ENCODE measurements around the gene RIC8B. TPM values are rescaled to one million over a fixed set of nuclear protein-coding genes. Genes with fewer than 3 reads are reported as not detected.
A peak's percentile ranks its signal among the peaks of the same experiment; 100 is the strongest.
"Not testable (repeated sequence)": the region's sequence is repeated elsewhere in the genome, so short reads cannot be mapped to it uniquely, and the experiment has no call there.

RIC8B gene
- polyA plus RNA-seq, 1 donor, result 13.9 TPM

DNA sequence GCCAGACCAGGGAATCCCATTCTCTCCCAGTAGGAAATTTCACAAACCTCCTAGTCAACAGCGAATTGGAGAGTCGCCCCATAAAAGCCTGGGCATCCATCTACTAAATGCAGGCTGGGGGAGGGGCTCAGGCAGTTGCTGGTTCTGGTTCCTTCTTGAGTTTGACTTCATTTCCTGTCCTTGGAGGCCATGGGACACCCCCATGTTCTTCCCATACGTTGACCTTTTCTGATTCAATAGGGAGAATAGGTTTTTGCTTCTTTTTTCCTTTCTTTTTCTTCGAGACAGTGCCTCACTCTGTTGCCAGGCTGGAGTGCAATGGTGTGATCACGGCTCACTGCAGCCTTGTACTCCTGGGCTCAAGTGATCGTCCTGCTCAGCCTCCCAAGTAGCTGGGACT, 137.1 kb downstream of the RIC8B start:
- Histone ChIP-seq H3K9me3 (ENCODE audit: control insufficient read depth, low read depth, low read length) (no peaks in the 10 kb centered on the region), H3K36me3 (ENCODE audit: control insufficient read depth, insufficient read depth, low read length) (no peaks in the 10 kb centered on the region), H3K4me1 (ENCODE audit: control insufficient read depth, insufficient read depth, low read length) (no peaks in the 10 kb centered on the region), H3K27me3 (ENCODE audit: control insufficient read depth, insufficient read depth, low read length) (no peaks in the 10 kb centered on the region), H3K27ac (ENCODE audit: low read length) (no peak overlapping the region), H3K4me3 (ENCODE audit: low read length) (no peak overlapping the region)
- DNase-seq, result no peak
- WGBS (ENCODE audit: insufficient coverage, low lambda C conversion rate), result 80% methylated on average over 1 of the region's 6 CpGs

DNA sequence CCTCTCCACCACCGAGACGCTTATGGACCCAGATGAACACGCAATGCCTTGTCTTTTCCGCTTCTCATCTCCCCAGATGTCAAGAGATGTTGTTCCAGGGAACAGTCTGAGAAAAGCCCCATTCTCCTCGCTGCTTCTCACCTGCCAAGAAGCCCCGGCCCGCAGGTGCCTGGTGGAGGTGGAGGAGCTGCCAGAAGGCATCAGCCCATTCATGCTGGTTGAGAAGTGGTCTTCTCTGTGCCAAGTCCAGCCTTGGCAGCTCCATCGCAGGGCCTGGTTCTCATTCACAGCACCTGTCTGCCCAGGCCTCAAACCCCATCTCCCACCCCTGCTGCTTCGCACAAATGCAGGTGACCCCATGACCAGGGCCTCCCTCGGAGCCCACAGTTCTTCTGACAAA, 139.0 kb downstream of the RIC8B start:
- no CpG with 5 or more reads among the region's 10 CpGs for WGBS (ENCODE audit: insufficient coverage, low lambda C conversion rate)
- H3K4me1 ChIP-seq (ENCODE audit: control insufficient read depth, insufficient read depth, low read length), result no peaks in the 10 kb centered on the region
- no peak for DNase-seq
- H3K36me3 ChIP-seq (ENCODE audit: control insufficient read depth, insufficient read depth, low read length), result no peaks in the 10 kb centered on the region
- no peak overlapping the region for H3K27ac ChIP-seq (ENCODE audit: low read length)
- no peaks in the 10 kb centered on the region for H3K27me3 ChIP-seq (ENCODE audit: control insufficient read depth, insufficient read depth, low read length)
- H3K4me3 ChIP-seq (ENCODE audit: low read length), result no peak overlapping the region
- H3K9me3 ChIP-seq (ENCODE audit: control insufficient read depth, low read depth, low read length), result no peaks in the 10 kb centered on the region

DNA sequence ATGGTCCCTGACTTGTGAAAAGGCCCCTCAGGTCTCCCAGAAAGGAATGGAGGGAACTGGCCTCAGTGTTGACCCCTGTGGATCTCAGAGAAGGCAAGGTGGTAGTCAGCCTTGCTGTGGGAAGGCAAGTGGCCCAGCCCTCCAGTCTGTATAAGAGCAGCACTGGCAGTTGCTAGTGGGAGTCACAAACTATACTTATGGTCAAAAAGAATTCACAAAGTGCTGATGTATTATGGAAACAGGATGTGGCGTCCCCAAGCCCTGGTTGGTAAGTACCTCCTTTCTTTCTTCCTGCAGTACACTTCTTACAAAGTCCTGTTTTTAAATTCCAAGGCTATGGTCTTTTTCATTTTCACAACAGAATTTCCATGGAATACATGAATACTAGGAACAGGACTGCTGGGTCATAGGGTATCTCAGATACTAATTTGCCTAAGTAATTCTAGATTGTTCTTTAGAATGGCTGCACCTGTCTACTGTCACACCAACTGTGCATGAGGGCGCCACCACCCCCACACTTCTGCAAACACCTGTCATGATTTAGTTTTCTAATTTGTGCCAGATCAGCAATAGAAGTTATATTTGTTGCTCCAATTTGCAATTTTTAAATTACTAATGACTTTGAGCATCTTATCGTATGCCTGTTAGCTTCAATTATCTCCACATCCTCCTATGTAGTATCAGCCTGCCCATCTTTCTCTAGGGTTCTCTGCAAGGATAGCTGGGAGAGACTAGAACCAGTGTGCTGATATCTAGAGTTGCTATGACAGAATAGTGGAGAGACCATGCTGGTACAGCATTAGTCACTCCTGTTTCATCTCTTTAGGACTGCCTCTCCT, 140.5 kb downstream of the RIC8B start:
- no peak for DNase-seq
- Histone ChIP-seq H3K27ac (ENCODE audit: low read length) (no peak overlapping the region), H3K27me3 (ENCODE audit: control insufficient read depth, insufficient read depth, low read length) (no peaks in the 10 kb centered on the region), H3K4me1 (ENCODE audit: control insufficient read depth, insufficient read depth, low read length) (no peaks in the 10 kb centered on the region), H3K36me3 (ENCODE audit: control insufficient read depth, insufficient read depth, low read length) (no peaks in the 10 kb centered on the region), H3K4me3 (ENCODE audit: low read length) (no peak overlapping the region), H3K9me3 (ENCODE audit: control insufficient read depth, low read depth, low read length) (no peaks in the 10 kb centered on the region)
- WGBS (ENCODE audit: insufficient coverage, low lambda C conversion rate), result 100% methylated on average over 1 of the region's 3 CpGs

DNA sequence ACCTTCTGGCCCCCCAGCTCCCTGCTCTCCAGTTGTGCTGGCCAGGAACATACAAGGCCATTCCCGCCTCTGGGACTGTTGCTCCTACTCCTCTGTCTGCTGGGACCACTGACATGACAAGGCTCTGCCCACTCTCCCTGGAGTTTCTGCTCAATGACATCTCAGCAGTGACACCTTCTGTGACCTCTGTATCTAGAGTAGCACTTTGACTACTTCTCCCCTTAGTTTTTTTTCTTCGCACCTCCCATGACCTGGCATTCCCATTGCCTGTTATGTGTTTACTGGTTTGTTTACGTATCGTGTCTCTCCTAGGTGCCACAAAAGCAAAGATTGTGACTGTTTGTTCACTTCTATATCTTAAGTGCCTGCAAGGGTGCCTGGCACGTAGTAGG, 141.1 kb downstream of the RIC8B start:
- H3K9me3 ChIP-seq (ENCODE audit: control insufficient read depth, low read depth, low read length), result no peaks in the 10 kb centered on the region
- no peak overlapping the region for H3K27ac ChIP-seq (ENCODE audit: low read length)
- 90% methylated on average over 2 of the region's 5 CpGs for WGBS (ENCODE audit: insufficient coverage, low lambda C conversion rate)
- no peak for DNase-seq
- no peaks in the 10 kb centered on the region for H3K4me1 ChIP-seq (ENCODE audit: control insufficient read depth, insufficient read depth, low read length)
- no peak overlapping the region for H3K4me3 ChIP-seq (ENCODE audit: low read length)
- no peaks in the 10 kb centered on the region for H3K36me3 ChIP-seq (ENCODE audit: control insufficient read depth, insufficient read depth, low read length)
- no peaks in the 10 kb centered on the region for H3K27me3 ChIP-seq (ENCODE audit: control insufficient read depth, insufficient read depth, low read length)

DNA sequence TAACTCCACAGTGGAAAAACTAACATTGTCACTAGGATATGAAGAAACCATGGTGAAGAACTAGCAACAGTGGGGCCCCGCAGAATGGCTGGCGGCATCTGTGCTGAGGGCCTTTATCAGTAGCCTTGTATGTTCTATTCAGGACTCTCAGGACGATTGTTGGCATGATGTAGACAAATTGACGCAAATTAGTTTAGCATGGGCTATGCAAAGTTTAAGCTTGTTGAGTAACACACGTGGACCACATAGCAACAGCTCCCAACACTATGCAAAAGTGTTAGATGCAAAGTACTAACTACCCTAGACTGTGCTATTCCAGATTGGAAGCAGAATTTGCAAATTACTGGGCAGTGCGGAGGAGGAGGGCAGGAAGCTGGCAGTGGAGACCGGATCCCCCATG, 143.0 kb downstream of the RIC8B start:
- Histone ChIP-seq H3K4me1 (ENCODE audit: control insufficient read depth, insufficient read depth, low read length) (no peaks in the 10 kb centered on the region), H3K36me3 (ENCODE audit: control insufficient read depth, insufficient read depth, low read length) (no peaks in the 10 kb centered on the region), H3K9me3 (ENCODE audit: control insufficient read depth, low read depth, low read length) (no peaks in the 10 kb centered on the region), H3K4me3 (ENCODE audit: low read length) (no peak overlapping the region), H3K27me3 (ENCODE audit: control insufficient read depth, insufficient read depth, low read length) (peaks cover 2% of the 10 kb centered on the region), H3K27ac (ENCODE audit: low read length) (no peak overlapping the region)
- DNase-seq, result no peak
- WGBS (ENCODE audit: insufficient coverage, low lambda C conversion rate), result no CpG with 5 or more reads among the region's 7 CpGs

DNA sequence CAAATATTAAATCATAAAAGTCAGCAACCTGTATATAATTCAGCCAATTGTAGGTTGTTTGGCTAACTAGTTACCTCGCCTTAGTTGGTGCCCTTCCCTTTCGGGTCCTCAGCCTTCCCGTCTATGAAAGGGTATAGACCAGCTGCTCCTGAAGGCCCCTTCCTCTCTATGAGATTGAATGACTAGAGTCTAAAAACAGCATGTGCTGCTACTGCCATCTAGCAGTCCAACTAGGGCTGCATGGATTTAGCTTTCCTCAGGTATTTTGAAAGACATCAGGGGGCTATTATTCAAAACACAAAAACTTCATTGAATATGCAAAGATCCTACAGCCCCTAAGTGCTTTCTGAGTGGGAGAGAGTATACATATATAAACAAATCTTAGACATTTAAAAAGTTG, 144.3 kb downstream of the RIC8B start:
- Histone ChIP-seq H3K27me3 (ENCODE audit: control insufficient read depth, insufficient read depth, low read length) (peaks cover 2% of the 10 kb centered on the region), H3K9me3 (ENCODE audit: control insufficient read depth, low read depth, low read length) (no peaks in the 10 kb centered on the region), H3K36me3 (ENCODE audit: control insufficient read depth, insufficient read depth, low read length) (no peaks in the 10 kb centered on the region), H3K4me3 (ENCODE audit: low read length) (no peak overlapping the region), H3K4me1 (ENCODE audit: control insufficient read depth, insufficient read depth, low read length) (no peaks in the 10 kb centered on the region), H3K27ac (ENCODE audit: low read length) (no peak overlapping the region)
- no peak for DNase-seq
- WGBS (ENCODE audit: insufficient coverage, low lambda C conversion rate), result no CpG with 5 or more reads among the region's 3 CpGs

DNA sequence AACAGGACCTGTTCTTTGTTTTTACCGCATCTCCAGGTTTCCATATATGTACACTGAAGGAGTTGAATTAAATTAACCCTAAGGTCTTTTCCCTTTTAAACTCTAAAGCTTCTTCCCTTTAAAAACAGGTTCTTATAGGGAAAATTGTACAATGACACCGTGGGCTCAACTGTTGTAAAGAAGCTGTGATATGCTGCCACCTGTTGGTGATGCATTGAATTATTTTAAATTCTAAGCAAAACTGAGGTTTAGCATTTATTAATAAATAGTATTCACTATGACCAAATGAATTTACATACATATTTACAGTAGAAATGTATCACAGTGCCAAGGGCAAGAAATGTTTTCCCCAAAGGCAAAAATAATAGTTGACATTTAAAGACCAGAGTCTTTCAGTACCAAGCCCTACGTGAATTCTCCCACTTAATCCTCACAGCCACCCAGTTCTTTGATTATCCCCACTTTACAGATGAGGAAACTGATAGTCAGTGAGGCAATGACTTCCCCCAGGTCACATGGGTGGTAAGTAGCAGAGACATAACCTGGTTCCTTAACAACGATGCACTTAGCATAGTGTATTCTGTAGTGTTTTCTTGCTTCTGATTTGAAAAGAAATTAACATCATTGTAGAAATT, 145.5 kb downstream of the RIC8B start:
- peak in 1 of 2 donors; percentile 31 for DNase-seq
- no CpG with 5 or more reads among the region's 4 CpGs for WGBS (ENCODE audit: insufficient coverage, low lambda C conversion rate)
- H3K27ac ChIP-seq (ENCODE audit: low read length), result no peak overlapping the region

DNA sequence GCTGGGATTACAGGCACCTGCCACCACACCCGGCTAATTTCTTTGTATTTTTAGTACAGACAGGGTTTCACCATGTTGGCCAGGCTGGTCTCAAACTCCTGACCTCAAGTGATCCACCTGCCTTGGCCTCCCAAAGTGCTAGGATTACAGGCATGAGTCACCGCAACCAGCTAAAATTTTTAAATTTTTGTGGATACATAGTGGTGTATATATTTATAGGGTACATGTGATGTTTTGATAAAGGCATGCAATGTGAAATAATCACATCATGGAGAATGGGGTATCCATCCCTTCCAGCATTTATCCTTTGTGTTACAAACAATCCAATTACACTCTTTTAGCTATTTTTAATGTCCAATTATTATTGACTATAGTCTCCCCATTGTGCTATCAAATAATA, 147.5 kb downstream of the RIC8B start:
- H3K27me3 ChIP-seq (ENCODE audit: control insufficient read depth, insufficient read depth, low read length); H3K27ac ChIP-seq (ENCODE audit: low read length); H3K4me3 ChIP-seq (ENCODE audit: low read length); DNase-seq; H3K9me3 ChIP-seq (ENCODE audit: control insufficient read depth, low read depth, low read length); H3K4me1 ChIP-seq (ENCODE audit: control insufficient read depth, insufficient read depth, low read length); H3K36me3 ChIP-seq (ENCODE audit: control insufficient read depth, insufficient read depth, low read length): not testable (repeated sequence)
- WGBS (ENCODE audit: insufficient coverage, low lambda C conversion rate), result no CpG with 5 or more reads among the region's 2 CpGs

More for the DNA sequence above, 145.5 kb downstream of the RIC8B start:
- Histone ChIP-seq H3K4me1 (ENCODE audit: control insufficient read depth, insufficient read depth, low read length) (no peaks in the 10 kb centered on the region), H3K36me3 (ENCODE audit: control insufficient read depth, insufficient read depth, low read length) (no peaks in the 10 kb centered on the region), H3K9me3 (ENCODE audit: control insufficient read depth, low read depth, low read length) (no peaks in the 10 kb centered on the region), H3K27me3 (ENCODE audit: control insufficient read depth, insufficient read depth, low read length) (peaks cover 2% of the 10 kb centered on the region), H3K4me3 (ENCODE audit: low read length) (no peak overlapping the region)

DNA sequence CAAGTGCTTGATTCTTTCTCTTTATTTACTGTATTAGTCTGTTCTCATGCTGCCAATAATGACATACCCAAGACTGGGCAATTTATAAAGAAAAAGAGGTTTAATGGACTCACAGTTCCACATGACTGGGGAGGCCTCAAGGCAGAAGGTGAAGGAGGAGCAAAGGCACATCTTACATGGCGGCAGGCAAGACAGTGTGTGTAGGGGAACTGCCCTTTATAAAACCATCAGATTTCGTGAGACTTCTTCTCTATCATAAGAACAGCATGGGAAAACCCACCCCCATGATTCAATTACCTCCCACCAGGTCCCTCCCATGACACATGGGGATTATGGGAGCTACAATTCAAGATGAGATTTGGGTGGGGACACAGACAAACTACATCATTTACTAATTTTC, 149.1 kb downstream of the RIC8B start:
- H3K27me3 ChIP-seq (ENCODE audit: control insufficient read depth, insufficient read depth, low read length), result not testable (repeated sequence)

DNA sequence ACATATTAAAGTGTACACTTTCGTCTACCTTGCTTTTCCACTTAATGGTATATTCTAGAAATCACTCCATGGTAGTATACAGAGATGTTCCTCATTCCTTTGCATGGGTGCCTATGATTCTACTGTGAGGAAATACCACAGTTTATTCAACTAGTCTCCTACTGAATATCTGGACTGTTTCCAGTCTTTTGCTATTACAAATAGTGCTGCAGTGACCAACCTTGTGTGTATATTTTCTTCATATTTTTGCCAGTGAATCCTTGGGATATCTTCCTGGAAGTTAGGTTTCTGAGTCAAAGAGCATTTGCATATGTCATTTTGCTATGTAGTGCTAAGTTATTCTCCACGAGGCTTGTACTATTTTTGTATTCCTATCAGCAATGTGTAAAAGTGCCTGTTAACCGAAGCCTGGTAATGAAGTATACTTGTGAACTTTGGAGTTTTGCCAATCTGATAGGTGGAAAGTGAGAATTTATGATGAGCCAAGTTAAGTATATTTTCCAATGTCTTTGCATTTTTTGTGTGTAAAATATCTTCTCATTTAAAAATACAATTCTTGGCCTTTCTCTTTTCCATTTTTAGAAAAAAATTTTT, 149.9 kb downstream of the RIC8B start:
- Histone ChIP-seq H3K4me3 (ENCODE audit: low read length) (no peak overlapping the region), H3K36me3 (ENCODE audit: control insufficient read depth, insufficient read depth, low read length) (no peaks in the 10 kb centered on the region), H3K9me3 (ENCODE audit: control insufficient read depth, low read depth, low read length) (no peaks in the 10 kb centered on the region), H3K27ac (ENCODE audit: low read length) (no peak overlapping the region), H3K27me3 (ENCODE audit: control insufficient read depth, insufficient read depth, low read length) (peaks cover 2% of the 10 kb centered on the region), H3K4me1 (ENCODE audit: control insufficient read depth, insufficient read depth, low read length) (no peaks in the 10 kb centered on the region)
- 64% methylated on average over 2 of the region's 3 CpGs for WGBS (ENCODE audit: insufficient coverage, low lambda C conversion rate)
- DNase-seq, result no peak

More for the DNA sequence above, 149.1 kb downstream of the RIC8B start:
- H3K36me3 ChIP-seq (ENCODE audit: control insufficient read depth, insufficient read depth, low read length); H3K27ac ChIP-seq (ENCODE audit: low read length); H3K4me3 ChIP-seq (ENCODE audit: low read length); H3K4me1 ChIP-seq (ENCODE audit: control insufficient read depth, insufficient read depth, low read length); DNase-seq; H3K9me3 ChIP-seq (ENCODE audit: control insufficient read depth, low read depth, low read length): not testable (repeated sequence)
- WGBS (ENCODE audit: insufficient coverage, low lambda C conversion rate), result 100% methylated on average over 1 of the region's 2 CpGs

Measured in large intestine (tissue), 3 donors.